Epithelial cell of prostate (primary cell): ENCODE measurements around the gene CBX1.
A peak's percentile ranks its signal among the peaks of the same experiment; 100 is the strongest.

ENCODE experiments used
- DNase-seq: peaks from one replicate; pipeline ENCODE4 v3.0.0-alpha.2; 2011; ENCODE audit warnings: low read depth, low spot score
- H3K27ac ChIP-seq: fragments of 450-650 bp; 2 replicates; pipeline ENCODE4 v1.5.1; 2017; ENCODE audit warnings: mild to moderate bottlenecking

Gene CBX1

DNA sequence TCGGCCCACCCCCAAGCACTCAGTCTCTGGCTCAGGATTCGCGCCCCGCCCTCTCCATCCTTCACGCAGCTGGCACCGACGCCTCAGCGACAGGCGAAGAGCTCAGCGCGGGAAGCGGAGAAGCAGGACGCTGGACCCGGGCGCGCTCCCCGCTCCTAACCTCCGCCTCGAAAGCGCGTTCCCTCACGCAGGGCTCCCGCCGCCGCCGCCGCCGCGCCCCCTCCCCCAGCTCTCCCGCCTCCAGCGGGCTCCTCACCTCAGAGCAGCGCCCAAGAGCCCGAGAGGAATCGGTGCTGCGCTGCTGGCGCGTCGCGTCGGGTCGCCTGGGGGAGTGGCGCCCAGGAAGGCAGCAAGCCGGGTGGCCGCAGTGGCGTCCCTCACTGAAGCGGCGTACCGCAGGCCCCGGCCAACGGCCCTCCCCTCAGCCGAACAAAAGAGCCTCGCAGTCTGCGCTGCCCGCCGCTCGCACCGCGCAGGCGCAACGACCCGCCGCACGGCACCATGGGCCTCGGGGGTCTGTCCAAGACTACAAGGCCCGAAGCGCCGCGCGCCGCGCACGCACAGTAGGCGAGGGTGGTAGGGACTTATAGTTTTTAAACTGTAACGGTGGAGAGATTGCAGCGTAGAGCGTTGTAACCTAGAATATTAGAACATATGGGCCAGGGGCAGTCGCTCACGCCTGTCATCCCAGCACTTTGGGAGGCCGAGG lies at the start of gene CBX1:
TSS of gene CBX1 (minus strand) at position 467 of the 709 bp plus-strand sequence. CDS start 24,474 bp downstream, outside the sequence.
- H3K27ac ChIP-seq: peak within 1 kb of the TSS; percentile 86
- DNase-seq: no peak

DNA sequence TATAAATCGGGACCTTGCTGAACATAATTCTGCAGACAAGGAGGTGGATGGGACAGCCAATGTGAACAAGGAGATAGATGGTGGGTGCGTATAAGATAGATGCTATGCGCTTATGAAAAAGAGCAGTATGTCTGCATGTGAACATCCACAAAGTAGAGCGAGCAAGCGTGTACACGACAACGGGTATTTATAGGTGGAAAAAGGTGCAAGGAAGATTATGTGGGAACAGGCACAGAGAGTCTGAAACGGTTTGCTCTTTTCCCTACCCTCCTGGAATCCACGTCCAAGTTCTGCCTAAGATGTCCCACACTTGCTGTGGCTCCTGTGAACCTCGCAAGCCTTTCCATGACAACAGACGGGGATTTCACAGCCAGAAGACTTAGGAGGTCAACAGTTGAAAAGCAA lies 49.3 kb upstream of the CBX1 start:
- DNase-seq: no peak
- no peak overlapping the region for H3K27ac ChIP-seq

GRCh38 chr17:48149787-48150463 lies 48.6 kb upstream of the CBX1 start:
- DNase-seq: no peak
- H3K27ac ChIP-seq: no peak overlapping the region

- DNase-seq: no peak
- no peak overlapping the region for H3K27ac ChIP-seq
These were observed 47.8 kb upstream of the CBX1 start for GRCh38 chr17:48148854-48149786.

DNA sequence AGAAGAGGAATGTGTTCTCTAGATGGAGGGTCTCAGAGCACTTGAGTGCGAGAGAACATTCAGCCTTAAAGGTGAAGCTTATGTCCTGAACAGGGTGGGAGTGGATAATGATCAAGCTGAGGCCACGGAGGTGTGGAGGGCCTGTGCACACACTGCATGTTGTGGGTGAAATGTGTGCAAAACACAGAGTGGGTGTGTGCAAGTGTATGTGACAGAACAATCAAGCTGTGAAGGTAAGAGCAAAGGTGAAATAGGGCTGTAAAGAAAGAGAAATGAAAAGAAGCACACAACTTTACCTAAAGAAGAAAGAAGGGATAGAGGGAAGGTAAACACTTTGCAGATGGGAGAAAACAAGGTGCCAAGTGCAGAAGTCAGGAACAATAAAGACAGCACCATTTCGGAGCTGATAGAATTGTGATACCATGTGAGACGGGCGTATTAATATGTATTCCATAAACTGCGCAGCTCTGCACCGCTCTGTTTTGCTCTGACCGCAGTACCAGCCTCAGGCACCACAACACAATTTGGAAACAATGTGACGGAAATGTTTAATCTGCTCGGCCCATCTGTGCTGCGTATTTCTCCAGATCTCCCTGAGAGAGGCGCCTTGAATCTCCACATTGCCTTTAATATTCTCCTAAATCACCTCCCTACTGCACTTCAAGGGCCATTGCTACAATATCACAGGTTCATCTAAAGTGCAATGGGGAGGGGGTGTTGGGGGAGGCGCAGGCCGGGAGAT lies 46.9 kb upstream of the CBX1 start:
- DNase-seq: no peak
- H3K27ac ChIP-seq: no peak overlapping the region

DNA sequence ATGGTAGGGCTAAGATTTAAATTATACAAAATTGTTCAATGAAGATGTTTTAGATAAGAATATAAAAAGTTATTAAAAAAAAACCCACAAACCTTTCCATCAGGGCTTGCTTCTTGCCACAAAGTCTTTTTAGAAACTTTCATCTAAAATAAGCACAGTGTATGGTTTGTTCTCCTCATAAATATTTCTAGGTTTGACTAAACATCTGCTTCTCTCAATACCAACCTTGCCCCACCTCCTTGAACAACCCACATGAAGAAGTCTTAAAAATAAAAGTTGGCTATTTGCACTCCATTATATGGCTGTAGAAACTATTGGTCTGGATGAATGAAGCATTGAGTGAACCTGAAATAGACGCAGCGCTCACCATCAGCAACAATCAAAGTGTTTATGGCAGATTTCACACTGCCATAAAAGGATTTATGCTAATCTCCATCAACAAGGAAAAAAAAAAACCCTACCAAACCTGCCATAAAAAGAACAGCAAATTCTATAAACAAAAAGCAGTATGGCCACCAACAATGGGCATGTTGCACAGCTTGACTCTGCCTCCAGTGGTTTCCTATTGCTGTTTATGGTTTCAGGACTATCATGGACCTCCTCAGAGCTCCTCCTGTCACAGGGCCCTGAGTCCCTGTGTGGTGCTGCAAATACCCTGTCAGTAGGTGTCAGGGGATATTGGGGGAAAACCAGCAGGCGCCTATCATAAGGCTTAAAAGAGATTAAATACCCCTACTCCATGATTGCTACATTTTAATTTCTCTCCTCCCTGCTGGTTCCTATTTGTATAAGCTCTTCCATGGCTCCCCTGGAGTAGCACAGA lies 43.9 kb upstream of the CBX1 start:
- no peak for DNase-seq
- no peak overlapping the region for H3K27ac ChIP-seq

GRCh38 chr17:48144231-48144630 lies 43.0 kb upstream of the CBX1 start:
- no peak overlapping the region for H3K27ac ChIP-seq
- no peak for DNase-seq

DNA sequence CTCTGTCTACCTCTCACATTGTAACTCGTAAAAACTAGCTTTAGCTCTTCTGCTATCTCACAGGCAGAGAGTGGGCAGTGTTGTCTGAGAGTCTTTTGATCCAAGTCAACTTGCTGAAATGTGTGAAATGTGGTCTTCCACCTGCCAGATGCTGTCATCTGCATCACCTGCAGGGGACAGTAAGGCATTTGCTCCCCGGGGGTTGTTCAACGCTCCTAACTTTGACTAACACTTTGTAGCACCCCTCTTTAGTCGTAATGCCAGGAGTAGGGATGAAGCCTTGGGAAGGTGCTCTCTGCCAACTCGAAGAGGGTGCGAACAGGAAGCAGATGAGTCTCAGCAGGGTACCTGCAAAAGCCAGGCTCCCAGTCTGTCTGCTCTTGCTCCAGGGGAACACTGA lies 42.4 kb upstream of the CBX1 start:
- DNase-seq: no peak
- H3K27ac ChIP-seq: no peak overlapping the region

DNA sequence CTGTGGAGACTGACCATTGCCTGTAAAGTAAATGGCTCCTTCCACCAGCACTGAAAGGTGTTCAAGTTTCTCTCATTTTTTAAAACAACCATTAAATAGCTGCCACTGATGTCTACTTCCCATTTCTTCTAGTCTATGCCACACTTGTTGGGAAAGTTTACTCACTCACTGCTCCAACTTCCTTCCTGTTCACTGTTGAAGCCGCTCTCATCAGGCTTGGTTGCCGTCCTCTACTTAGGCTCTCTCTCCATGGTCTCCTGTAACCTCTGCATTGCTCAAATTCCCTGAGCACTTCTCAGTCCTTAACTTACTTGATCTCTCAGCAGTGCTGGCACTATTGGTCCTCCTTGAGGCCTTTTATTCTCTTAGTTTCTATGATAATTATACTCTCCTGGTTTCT lies 38.7 kb upstream of the CBX1 start:
- DNase-seq: no peak
- no peak overlapping the region for H3K27ac ChIP-seq

DNA sequence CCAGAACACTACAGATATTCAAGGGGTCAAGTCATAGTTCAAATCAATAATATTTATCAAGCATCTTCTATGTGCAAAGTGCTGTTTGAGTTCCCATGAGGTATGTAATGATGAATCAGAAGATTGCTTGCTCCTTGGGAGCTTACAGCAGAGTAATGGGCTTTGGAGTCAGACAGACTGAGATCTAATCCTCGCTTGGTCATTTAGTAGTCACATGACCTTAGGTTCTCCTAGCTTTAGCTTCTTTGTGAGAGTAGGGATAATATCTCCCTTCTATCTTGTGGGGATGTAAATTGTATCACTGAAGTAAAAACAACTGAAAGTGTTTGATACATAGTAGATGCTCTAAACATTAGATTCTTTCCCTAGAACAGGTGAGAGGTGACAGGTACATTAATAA lies 36.4 kb upstream of the CBX1 start:
- H3K27ac ChIP-seq: no peak overlapping the region
- DNase-seq: no peak

DNA sequence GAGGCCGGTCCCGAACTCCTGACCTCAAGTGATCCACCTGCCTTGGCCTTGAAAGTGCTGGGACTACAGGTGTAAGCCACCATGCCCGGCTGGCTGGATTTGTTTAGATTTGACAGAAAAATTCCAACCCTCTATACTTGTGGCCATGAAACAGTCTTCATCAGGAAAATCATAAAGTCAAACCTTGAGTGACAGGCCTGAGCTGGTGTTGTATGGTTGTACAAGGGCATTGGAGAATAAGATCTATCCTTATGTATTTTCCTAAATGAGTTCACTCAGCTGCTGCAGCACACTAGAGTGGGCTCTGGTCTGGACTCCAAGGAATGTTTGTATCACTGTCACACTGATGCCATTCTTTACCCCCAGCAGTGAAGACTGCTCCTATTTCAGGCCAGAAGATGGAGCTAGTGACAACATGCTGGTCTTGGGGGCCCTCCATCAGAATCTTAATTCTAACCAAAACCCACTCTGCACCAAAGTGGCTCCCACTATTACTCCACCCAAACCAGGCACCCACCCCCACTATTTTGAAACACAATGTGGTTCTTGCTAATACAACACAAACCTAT lies 33.7 kb upstream of the CBX1 start:
- H3K27ac ChIP-seq: no peak overlapping the region
- no peak for DNase-seq

GRCh38 chr17:48132385-48132784 lies 31.1 kb upstream of the CBX1 start:
- no peak overlapping the region for H3K27ac ChIP-seq
- no peak for DNase-seq

DNA sequence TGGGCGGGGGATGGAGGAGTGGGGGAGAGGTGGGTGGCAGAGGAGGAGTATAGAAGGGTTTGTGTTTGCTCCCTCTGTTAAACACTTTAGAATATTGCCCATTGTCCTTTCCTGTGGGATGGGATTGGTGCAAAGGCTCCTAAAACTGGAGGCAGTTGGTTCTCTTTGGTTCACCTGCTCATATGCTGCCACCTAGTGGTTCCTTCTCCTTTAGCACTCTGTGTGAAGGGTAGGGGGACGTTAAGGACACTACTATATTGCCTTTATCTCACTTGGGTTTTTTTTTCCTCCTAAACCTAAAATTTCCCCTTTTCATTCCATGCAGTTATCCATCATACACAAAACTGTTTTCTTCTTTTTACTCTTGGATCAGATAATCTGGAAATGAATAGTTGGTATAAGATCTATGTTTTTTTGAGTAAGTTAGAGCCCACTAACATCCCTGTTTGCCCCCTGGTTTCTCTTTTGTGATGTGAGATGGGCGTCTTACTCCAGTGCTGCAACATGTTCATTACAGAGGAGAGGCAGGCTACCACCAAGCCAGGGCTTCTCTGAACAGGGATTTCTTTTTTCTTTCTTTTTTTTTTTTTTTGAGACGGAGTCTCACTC lies 30.0 kb upstream of the CBX1 start:
- DNase-seq: no peak
- no peak overlapping the region for H3K27ac ChIP-seq

- no peak for DNase-seq
- no peak overlapping the region for H3K27ac ChIP-seq
These were observed 28.7 kb upstream of the CBX1 start for GRCh38 chr17:48129981-48130380.

GRCh38 chr17:48128400-48128799 lies 27.1 kb upstream of the CBX1 start:
- H3K27ac ChIP-seq: no peak overlapping the region
- DNase-seq: no peak

- DNase-seq: peak; percentile 26
- H3K27ac ChIP-seq: peak overlapping the region; percentile 47
These were observed 26.2 kb upstream of the CBX1 start for GRCh38 chr17:48127371-48128051.

DNA sequence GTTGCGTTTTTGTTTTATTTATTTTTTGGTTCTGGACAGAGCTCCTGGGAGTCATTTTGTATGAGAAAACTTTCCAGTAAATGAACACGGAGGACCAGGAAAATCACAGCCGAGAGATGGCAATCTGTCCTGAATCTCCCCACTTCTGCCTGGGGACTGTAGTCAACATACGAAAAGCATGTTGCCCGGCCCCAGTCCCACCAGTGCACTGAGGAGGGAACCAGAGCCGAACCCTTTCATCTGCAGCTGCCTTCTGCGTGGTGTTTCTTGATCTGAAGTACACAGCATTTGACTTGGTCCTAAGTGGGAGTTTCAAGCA lies 25.2 kb upstream of the CBX1 start:
- no peak for DNase-seq
- H3K27ac ChIP-seq: peak overlapping the region; percentile 47

- no peak for DNase-seq
- H3K27ac ChIP-seq: no peak overlapping the region
These were observed 24.7 kb upstream of the CBX1 start for GRCh38 chr17:48125829-48126531.
